ENCODE measurements around the gene ELFN1.

Gene ELFN1

DNA sequence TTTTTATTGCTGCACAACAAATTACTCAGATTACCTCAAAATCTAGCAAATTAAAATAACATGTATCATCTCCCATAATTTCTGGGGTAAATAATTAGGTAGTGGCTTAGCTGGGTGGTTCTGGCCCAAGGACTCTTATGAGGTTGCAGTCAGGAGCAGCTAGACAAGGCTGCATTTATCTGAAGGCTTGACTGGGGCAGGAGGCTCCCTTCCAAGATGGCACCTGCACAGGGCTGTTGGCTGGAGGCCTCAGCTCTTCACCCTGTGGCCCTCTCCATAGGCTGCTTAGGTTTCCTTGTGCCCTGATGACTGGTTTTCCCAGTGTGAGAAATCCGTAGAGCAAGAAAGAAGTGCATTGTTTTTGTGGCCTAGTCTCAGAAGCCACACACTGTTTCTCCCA lies 34.7 kb upstream of the ELFN1 start:
- no peak overlapping the region for H3K9ac ChIP-seq (ENCODE audit: low read length)
- H3K36me3 ChIP-seq (ENCODE audit: control insufficient read depth, insufficient read depth, low read length), result no peaks in the 10 kb centered on the region
- no peaks in the 10 kb centered on the region for H3K4me1 ChIP-seq (ENCODE audit: control insufficient read depth, insufficient read depth, low read length)
- H3K27me3 ChIP-seq (ENCODE audit: control insufficient read depth, insufficient read depth, low read length), result no peaks in the 10 kb centered on the region
- H3K4me3 ChIP-seq (ENCODE audit: low read length), result no peak overlapping the region
- H3K27ac ChIP-seq (ENCODE audit: low read depth, low read length), result no peak overlapping the region

DNA sequence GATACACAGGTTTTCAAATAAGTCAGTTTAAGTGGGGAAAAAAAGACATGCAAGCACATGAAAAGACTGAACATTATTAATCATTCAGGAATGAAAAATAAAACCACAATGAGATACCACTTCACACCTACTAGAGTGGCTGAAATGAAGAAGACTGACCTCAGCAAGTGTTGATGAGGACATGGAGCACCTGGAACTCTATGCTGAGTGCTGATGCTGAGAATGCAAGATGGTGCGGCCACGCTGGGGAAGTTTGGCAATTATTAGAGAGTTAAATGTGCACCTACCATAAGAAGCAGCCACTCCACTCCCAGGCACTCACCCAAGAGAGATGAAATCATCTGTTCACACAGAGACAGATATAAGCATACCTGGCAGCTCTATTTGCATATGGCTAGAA lies 32.9 kb upstream of the ELFN1 start:
- Histone ChIP-seq H3K27ac (ENCODE audit: low read depth, low read length) (no peak overlapping the region), H3K27me3 (ENCODE audit: control insufficient read depth, insufficient read depth, low read length) (peaks cover 1% of the 10 kb centered on the region), H3K9ac (ENCODE audit: low read length) (no peak overlapping the region), H3K36me3 (ENCODE audit: control insufficient read depth, insufficient read depth, low read length) (no peaks in the 10 kb centered on the region), H3K4me3 (ENCODE audit: low read length) (no peak overlapping the region), H3K4me1 (ENCODE audit: control insufficient read depth, insufficient read depth, low read length) (no peaks in the 10 kb centered on the region)

DNA sequence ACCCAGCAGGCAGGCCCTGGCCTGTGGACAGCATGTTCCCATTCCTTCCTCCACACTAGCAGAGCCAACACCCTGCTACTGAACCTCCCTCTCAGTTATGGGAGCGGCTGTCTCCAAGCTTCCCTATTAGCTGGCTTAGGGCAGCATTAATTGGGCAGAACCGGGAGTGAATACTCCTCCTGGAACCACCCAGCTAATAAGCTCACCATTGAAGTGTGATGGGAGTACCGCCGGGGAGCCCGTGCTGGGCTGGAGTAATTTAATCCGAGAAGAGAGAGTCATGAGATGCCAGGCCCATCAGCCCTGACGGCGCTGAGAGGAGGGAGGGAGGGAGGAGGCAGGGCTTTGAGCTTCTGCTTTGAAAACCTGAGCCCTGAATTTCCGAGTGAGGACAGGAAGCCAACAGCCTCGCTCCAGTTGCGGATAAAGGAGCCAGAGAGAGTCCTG lies 31.8 kb upstream of the ELFN1 start:
- Histone ChIP-seq H3K4me1 (ENCODE audit: control insufficient read depth, insufficient read depth, low read length) (no peaks in the 10 kb centered on the region), H3K27ac (ENCODE audit: low read depth, low read length) (no peak overlapping the region)

DNA sequence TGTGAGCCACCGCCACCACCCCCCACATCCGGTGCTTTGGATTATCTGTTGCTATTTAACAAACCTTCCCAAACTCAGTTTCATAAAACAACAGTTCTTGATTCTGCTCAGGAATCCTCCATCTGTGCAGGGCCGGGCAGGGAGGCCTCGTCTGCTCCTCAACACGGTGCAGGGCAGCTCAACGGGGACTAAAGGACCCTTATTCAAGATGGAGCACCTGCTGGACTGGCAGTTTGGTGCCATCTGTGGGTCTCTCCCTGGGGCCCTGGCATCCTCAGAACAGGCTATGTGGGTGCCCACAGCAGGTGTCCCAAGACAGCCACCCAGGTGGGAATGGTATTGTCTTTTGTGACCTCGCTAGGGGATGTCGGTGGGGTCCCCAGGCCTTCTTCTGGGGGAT lies 31.0 kb upstream of the ELFN1 start:
- no peak overlapping the region for H3K27ac ChIP-seq (ENCODE audit: low read depth, low read length)
- H3K4me3 ChIP-seq (ENCODE audit: low read length), result no peak overlapping the region
- H3K4me1 ChIP-seq (ENCODE audit: control insufficient read depth, insufficient read depth, low read length), result no peaks in the 10 kb centered on the region
- no peak overlapping the region for H3K9ac ChIP-seq (ENCODE audit: low read length)
- no peaks in the 10 kb centered on the region for H3K36me3 ChIP-seq (ENCODE audit: control insufficient read depth, insufficient read depth, low read length)
- H3K27me3 ChIP-seq (ENCODE audit: control insufficient read depth, insufficient read depth, low read length), result peaks cover 5% of the 10 kb centered on the region

More for the DNA sequence above, 31.8 kb upstream of the ELFN1 start:
- no peak overlapping the region for H3K4me3 ChIP-seq (ENCODE audit: low read length)
- H3K9ac ChIP-seq (ENCODE audit: low read length), result no peak overlapping the region
- no peaks in the 10 kb centered on the region for H3K36me3 ChIP-seq (ENCODE audit: control insufficient read depth, insufficient read depth, low read length)
- peaks cover 5% of the 10 kb centered on the region for H3K27me3 ChIP-seq (ENCODE audit: control insufficient read depth, insufficient read depth, low read length)

DNA sequence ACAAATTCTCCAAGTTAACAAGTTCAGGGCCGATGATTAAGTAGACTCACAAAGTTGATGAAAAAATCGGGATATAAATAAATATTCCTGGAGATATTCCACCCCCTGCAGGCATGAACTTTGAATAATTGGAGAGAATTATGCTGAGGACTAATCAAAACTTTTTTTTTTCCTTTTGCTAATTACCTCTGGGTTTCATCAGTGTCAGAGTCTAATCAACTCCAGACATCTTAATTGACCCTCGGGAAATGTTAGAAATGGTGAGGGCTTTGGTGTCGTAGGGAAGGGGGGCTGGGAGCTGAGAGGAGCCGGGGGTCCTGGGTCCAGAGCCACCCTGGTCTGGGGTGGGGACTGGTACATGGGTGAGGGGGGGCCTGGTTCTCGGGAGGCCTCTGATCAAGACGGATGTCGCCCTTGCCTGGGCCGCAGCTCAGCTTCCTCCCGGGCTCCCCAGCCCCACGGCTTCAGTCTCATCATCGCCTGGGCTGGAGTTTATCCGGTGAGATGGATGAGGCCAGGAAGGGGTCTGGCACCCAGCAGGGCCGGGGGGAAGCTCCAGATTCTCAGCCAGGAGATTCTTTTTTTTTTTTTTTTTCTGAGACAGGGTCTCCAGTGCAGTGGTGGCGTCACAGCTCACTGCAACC lies 30.4 kb upstream of the ELFN1 start:
- Histone ChIP-seq H3K9ac (ENCODE audit: low read length) (no peak overlapping the region), H3K4me3 (ENCODE audit: low read length) (no peak overlapping the region), H3K36me3 (ENCODE audit: control insufficient read depth, insufficient read depth, low read length) (no peaks in the 10 kb centered on the region), H3K4me1 (ENCODE audit: control insufficient read depth, insufficient read depth, low read length) (no peaks in the 10 kb centered on the region), H3K27ac (ENCODE audit: low read depth, low read length) (no peak overlapping the region), H3K27me3 (ENCODE audit: control insufficient read depth, insufficient read depth, low read length) (peaks cover 5% of the 10 kb centered on the region)

DNA sequence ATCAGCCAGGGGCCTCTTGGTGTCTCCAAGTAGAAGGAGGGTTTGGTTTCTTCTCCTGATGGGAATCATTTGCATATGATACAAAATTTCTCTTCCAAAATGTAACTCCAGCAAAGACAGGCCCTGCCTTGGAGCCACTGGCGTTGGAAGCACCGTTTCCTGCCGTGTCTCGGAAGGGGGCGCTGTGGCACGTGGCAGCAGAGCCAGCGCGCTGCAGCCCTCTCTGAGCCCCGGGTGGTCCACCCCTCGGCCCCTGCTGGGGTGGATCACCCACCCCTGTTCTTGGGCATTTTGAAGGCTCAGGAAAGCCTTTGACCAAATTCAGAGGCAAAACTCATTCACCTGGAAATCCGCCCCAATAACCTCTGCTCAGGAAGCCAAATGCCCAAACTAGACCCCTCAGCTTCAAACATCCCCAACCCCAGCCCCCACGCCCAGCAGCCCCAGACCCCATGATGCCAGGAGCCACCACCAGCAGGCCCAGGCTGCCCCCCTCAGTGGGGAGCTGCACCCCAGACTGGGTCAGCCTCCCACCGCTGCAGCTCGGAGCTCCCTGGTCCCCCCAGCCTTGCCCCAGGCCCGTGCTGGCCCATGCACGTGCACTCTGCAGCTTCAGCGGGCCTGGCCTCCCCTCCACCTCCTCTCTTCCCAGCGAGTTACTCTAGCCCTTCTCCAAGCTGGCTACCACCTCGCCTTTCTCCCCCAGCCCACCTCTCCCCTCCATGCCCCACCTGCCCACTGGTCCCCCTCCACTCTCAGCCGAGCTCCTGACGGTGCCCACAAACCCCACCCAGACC lies 29.5 kb upstream of the ELFN1 start:
- Histone ChIP-seq H3K27me3 (ENCODE audit: control insufficient read depth, insufficient read depth, low read length) (peaks cover 5% of the 10 kb centered on the region), H3K4me3 (ENCODE audit: low read length) (no peak overlapping the region)

DNA sequence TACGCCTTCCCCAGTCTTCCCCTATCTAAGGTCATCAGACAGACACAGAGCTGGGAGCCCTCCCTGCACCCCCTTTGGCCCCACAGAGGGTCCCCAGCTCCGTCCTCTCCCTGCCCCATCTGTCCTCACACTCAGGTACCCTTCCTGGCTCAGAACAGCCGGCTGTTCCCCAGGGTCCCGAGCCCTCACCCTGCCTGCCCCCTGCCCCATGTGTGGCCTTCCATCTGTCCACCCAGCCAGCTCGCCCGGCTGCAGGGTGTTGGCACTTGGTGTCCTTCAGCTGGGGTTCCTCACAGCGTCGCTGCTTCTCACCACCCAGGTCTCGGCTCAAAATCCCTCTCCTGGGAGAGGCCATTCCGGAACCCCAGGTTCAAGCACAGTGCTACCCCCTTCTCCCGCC lies 28.9 kb upstream of the ELFN1 start:
- Histone ChIP-seq H3K4me1 (ENCODE audit: control insufficient read depth, insufficient read depth, low read length) (no peaks in the 10 kb centered on the region), H3K4me3 (ENCODE audit: low read length) (no peak overlapping the region), H3K9ac (ENCODE audit: low read length) (no peak overlapping the region), H3K27ac (ENCODE audit: low read depth, low read length) (no peak overlapping the region), H3K27me3 (ENCODE audit: control insufficient read depth, insufficient read depth, low read length) (peaks cover 5% of the 10 kb centered on the region), H3K36me3 (ENCODE audit: control insufficient read depth, insufficient read depth, low read length) (no peaks in the 10 kb centered on the region)

More for the DNA sequence above, 29.5 kb upstream of the ELFN1 start:
- H3K4me1 ChIP-seq (ENCODE audit: control insufficient read depth, insufficient read depth, low read length), result no peaks in the 10 kb centered on the region
- H3K36me3 ChIP-seq (ENCODE audit: control insufficient read depth, insufficient read depth, low read length), result no peaks in the 10 kb centered on the region
- H3K9ac ChIP-seq (ENCODE audit: low read length), result no peak overlapping the region
- H3K27ac ChIP-seq (ENCODE audit: low read depth, low read length), result no peak overlapping the region

DNA sequence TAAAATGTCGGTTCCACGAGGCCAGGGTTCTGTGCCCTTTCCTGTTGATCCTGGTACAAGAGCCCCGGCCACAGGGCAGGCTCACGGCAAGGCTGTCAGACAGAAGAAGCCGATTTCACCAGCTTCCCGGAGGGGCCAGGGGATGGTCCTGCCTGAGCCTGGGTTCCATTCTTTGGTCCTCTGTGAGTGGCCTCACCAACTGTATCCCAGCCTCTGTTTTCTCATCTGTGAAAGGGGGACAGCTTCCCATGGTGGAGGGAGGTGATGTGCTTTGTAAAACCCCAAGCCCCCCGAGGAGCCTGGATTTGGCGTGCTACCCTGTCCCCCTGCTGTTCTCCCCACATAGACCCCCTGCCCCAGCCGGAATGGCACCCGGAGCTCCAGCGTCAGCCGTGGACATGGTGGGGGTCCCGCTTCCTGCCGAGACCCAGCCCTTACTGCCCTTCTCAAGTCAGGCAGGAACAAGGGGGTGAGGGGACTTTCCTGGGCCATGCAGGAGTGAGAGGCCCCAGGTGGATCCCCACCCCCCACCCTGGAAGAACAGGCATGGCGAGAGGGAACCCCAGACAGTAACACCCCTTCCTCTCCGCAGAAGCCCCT lies 28.3 kb upstream of the ELFN1 start:
- Histone ChIP-seq H3K36me3 (ENCODE audit: control insufficient read depth, insufficient read depth, low read length) (no peaks in the 10 kb centered on the region), H3K4me3 (ENCODE audit: low read length) (no peak overlapping the region), H3K9ac (ENCODE audit: low read length) (no peak overlapping the region), H3K27me3 (ENCODE audit: control insufficient read depth, insufficient read depth, low read length) (peaks cover 5% of the 10 kb centered on the region), H3K27ac (ENCODE audit: low read depth, low read length) (no peak overlapping the region), H3K4me1 (ENCODE audit: control insufficient read depth, insufficient read depth, low read length) (no peaks in the 10 kb centered on the region)

DNA sequence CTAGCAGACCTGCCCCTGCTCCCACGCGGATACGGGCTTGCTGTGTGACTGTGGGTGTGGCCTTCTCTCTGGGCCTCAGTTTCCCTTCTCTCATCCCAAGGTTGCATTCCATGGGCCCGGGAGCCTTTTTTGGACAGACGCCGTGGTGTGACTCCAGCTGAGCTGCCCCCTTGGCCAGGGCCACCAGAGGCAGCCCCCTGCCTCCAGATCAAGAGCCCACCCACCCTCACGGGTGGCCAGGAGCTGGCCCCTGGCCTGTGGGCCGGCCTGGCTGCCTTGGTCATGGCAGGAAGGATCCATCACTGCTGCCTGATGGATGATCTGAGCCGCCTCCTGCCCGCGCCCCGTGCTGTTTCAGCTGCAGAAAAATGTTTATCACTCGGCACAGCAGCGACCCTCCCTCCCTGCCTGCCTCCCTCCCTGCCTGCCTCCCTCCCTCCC lies 27.8 kb upstream of the ELFN1 start:
- Histone ChIP-seq H3K9ac (ENCODE audit: low read length) (no peak overlapping the region), H3K27ac (ENCODE audit: low read depth, low read length) (no peak overlapping the region), H3K27me3 (ENCODE audit: control insufficient read depth, insufficient read depth, low read length) (peaks cover 5% of the 10 kb centered on the region), H3K4me1 (ENCODE audit: control insufficient read depth, insufficient read depth, low read length) (no peaks in the 10 kb centered on the region), H3K4me3 (ENCODE audit: low read length) (no peak overlapping the region), H3K36me3 (ENCODE audit: control insufficient read depth, insufficient read depth, low read length) (no peaks in the 10 kb centered on the region)

DNA sequence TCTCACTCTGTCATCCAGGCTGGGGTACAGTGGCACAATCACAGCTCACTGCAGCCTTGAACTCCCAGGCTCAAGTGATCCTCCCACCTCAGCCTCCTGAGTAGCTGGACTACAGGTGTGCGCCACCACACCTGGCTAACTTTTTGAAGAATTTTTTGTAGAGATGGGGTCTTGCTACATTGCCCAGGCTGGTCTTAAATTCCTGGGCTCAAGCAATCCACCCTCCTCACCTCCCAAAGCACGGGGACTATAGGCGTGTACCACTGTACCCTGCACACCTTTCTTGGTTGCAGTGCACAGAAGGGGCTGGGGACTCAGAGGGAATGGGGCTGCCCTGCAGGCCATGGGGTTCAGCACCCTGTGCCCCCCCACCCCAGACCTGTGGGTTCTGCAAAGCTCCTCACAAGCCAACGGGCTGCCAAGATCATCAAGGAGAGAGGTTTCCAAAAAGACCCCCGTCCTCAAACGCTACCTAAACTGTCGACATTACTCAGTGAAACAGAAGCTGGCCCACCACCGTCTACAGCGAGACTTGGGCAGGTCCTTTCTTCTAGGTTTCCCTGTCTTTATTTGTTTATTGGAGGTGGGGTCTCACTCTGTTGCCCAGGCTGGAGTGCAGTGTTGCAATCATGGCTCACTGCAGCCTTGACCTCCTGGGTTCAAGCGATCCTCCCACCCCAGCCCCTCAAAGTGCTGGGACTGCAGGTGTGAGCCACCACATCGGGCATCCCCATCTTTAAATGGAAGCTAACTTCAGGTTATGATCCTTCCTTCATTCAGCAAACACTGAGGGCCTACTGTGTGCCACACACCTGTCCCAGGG lies 26.6 kb upstream of the ELFN1 start:
- no peak overlapping the region for H3K4me3 ChIP-seq (ENCODE audit: low read length)
- peaks cover 5% of the 10 kb centered on the region for H3K27me3 ChIP-seq (ENCODE audit: control insufficient read depth, insufficient read depth, low read length)
- H3K36me3 ChIP-seq (ENCODE audit: control insufficient read depth, insufficient read depth, low read length), result no peaks in the 10 kb centered on the region
- H3K9ac ChIP-seq (ENCODE audit: low read length), result no peak overlapping the region
- H3K4me1 ChIP-seq (ENCODE audit: control insufficient read depth, insufficient read depth, low read length), result no peaks in the 10 kb centered on the region
- no peak overlapping the region for H3K27ac ChIP-seq (ENCODE audit: low read depth, low read length)

DNA sequence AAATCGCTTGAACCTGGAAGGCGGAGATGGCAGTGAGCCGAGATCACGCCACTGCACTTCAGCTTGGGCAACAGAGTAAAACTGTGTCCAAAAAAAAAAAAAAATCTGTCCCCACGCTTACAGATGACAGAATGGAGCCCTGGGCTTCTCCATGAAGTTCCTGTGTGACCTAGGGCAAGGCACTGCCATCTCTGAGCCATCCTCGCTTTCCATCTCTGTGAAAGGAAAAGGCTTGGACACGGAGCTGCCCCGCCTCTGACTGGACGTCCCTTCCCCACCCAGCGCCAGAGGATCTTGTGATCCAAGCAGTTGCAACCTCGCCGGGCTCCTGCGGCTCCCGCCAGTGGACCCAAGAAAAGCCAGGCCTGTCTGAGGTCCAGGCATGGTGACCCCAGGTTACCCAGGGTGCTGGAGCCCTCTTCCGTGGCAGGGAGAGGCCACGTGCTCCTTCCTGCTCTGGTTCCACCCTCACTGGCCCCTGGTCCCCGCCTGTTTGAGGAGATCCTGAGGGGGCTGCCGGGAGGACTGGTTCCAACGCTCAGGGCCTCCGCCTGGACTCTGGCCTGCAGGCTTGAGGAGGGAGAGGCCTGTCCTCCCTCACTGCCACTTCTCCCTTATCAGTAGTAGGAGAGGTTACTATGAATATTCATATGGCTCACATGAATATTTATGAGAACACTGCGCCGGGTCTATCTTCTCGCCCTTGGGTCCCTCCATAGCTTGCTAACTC lies 25.6 kb upstream of the ELFN1 start:
- Histone ChIP-seq H3K4me3 (ENCODE audit: low read length) (no peak overlapping the region), H3K27me3 (ENCODE audit: control insufficient read depth, insufficient read depth, low read length) (peaks cover 5% of the 10 kb centered on the region), H3K27ac (ENCODE audit: low read depth, low read length) (no peak overlapping the region), H3K36me3 (ENCODE audit: control insufficient read depth, insufficient read depth, low read length) (no peaks in the 10 kb centered on the region), H3K4me1 (ENCODE audit: control insufficient read depth, insufficient read depth, low read length) (no peaks in the 10 kb centered on the region), H3K9ac (ENCODE audit: low read length) (no peak overlapping the region)

DNA sequence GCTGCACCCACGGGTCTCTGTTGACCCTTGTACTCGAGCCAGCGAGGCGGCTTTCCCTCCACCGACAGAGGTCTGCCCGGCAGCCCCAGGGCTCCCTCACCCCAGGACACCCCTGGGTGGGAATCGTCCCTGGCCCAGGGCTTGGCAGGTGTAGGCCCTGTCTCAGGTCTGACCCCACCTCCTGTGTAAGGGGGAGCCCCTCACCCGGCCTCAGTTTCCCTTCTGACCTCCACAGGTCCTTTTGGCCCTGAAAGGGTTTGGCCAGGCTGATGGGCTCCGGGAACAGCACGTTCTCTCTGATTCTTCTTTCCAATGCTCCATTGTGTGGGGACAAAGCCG lies 25.0 kb upstream of the ELFN1 start:
- Histone ChIP-seq H3K27me3 (ENCODE audit: control insufficient read depth, insufficient read depth, low read length) (peaks cover 5% of the 10 kb centered on the region), H3K27ac (ENCODE audit: low read depth, low read length) (no peak overlapping the region)

More for the DNA sequence above, 25.0 kb upstream of the ELFN1 start:
- H3K4me1 ChIP-seq (ENCODE audit: control insufficient read depth, insufficient read depth, low read length), result no peaks in the 10 kb centered on the region
- no peak overlapping the region for H3K4me3 ChIP-seq (ENCODE audit: low read length)
- H3K9ac ChIP-seq (ENCODE audit: low read length), result no peak overlapping the region
- no peaks in the 10 kb centered on the region for H3K36me3 ChIP-seq (ENCODE audit: control insufficient read depth, insufficient read depth, low read length)

All from rectal smooth muscle tissue (tissue), 1 donor.